Measurements from ENCODE around the gene ZNF514. TPM values are rescaled to one million over a fixed set of nuclear protein-coding genes. Genes with fewer than 3 reads are reported as not detected.

The ZNF514 gene
- total and polyA plus RNA-seq, 10 of the 15 experiments (the other 5 are each of a cell fraction or from before 2014, with no cell fraction given) = 5.1 to 8.7 (median 6.6) TPM

DNA sequence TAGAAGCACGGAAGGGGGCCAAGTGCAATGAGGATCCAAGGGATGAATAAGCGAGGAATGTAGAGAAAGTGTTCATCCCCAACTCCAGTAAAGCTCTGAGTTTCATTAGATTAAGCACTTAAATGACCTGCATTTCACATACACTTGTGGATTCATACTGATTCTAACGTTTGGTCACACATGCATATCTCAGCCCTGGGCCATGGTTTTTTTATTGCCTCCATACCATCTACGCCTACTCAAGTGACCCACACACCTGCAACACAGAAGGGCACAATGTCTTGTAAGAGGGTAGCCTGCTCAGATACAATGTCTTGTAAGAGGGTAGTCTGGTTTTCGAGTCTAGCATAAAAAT lies 37.5 kb downstream of the ZNF514 start:
- Histone ChIP-seq H3K4me3 (peak overlapping the region; percentile 93), H3K4me2 (ENCODE audit: control insufficient read depth, insufficient read depth) (peak overlapping the region; percentile 94), H3K27ac (ENCODE audit: control insufficient read depth, insufficient read depth) (no peak overlapping the region), H3K9ac (ENCODE audit: control insufficient read depth, insufficient read depth, low read length) (peak overlapping the region; percentile 96), H3K79me2 (ENCODE audit: control insufficient read depth, insufficient read depth, low read length) (peaks cover 41% of the 10 kb centered on the region), H4K20me1 (ENCODE audit: control insufficient read depth, insufficient read depth) (peaks cover 2% of the 10 kb centered on the region; the same call in 1 of the 2 replicates), H3K27me3 (replicated peaks in 1 of 2; ENCODE audit: control insufficient read depth in 2 of 2, insufficient read depth in 2 of 2, low read length in 1 of 2) (no peaks in the 10 kb centered on the region), H3K9me3 (replicated peaks; ENCODE audit: control insufficient read depth, insufficient read depth, low read length) (no peaks in the 10 kb centered on the region; the same call in 2 of the 3 replicates), H3K4me1 (ENCODE audit: control insufficient read depth, insufficient read depth, low read length) (peaks cover 16% of the 10 kb centered on the region), H2AFZ (ENCODE audit: control insufficient read depth, low read depth, low read length) (peak overlapping the region; percentile 99), H3K36me3 (ENCODE audit: control insufficient read depth in 2 of 2, insufficient read depth in 2 of 2, low read length in 1 of 2) (no peaks in the 10 kb centered on the region)
- intact Hi-C loops (cut with micrococcal nuclease; ENCODE audit: unreplicated experiment) = loop anchor here (2.0 kb wide), 2 partner anchors 43 to 85 kb away; partner anchors contain the start of genes ZNF2 and ZNF892
- ChIA-PET RAD21 (ENCODE audit: unreplicated experiment) (interaction anchor here (0.8 to 4.2 kb wide), 4 partner anchors 36 to 46 kb away, joined by 3 to 17 read pairs (median 10); partner anchors contain the start of genes ZNF2 and ZNF514), CTCF (interaction anchor here (0.9 to 11.8 kb wide), 8 partner anchors 14 to 99 kb away, joined by 3 to 111 read pairs (median 3); partner anchors contain the start of genes ZNF2 and ZNF514), POLR2A (interaction anchor here (0.8 to 2.1 kb wide), 4 partner anchors 37 to 44 kb away, joined by 3 to 8 read pairs (median 4); partner anchors contain the start of gene ZNF514), SMC1A (ENCODE audit: uncharacterized antibody, unreplicated experiment) (interaction anchor here (0.8 to 2.3 kb wide), 4 partner anchors 43 to 100 kb away, joined by 4 to 5 read pairs (median 4); partner anchors contain the start of gene ZNF2)
- TF ChIP-seq E4F1 (IDR thresholded peaks at IDR 0.05; ENCODE audit: borderline replicate concordance, partially characterized antibody) = no peak
- no peak for FAIRE-seq
- DNase-seq (ENCODE audit: low read depth, low spot score) = peak; percentile 5
- 11% methylated on average over 5 of the region's 5 CpGs for WGBS (ENCODE audit: insufficient coverage, insufficient replicate concordance, low lambda C conversion rate, missing lambda C conversion rate)
- in situ Hi-C loops (cut with MboI) = no loop called here
- BruUV-seq (replicated peaks) = no TSS peak
- ATAC-seq = no peak; the same call in 2 of the 3 replicates
